Heart left ventricle (tissue), 13 donors: ENCODE data around the gene UPK3B.
"Not testable (repeated sequence)": the region's sequence is repeated elsewhere in the genome, so short reads cannot be mapped to it uniquely, and the experiment has no call there.

ENCODE experiments used
- POLR2A ChIP-seq, 2 donors: fragments of 450-650 bp; IDR thresholded peaks; one replicate each; pipeline ENCODE4 v1.6.1; 2017; ENCODE audit warnings: antibody characterized with exemption in 2 of 2, mild to moderate bottlenecking in 2 of 2, moderate library complexity in 2 of 2
- TF ChIP-seq, protein P1 (sequence below), 12 donors: fragments of 200-600 bp; sonication (generic) in 4 of 12; IDR thresholded peaks; one replicate each; pipeline versions ENCODE4 v1.5.0 to v1.8.0; 2018 to 2022; ENCODE audit warnings: antibody characterized with exemption in 12 of 12, mild to moderate bottlenecking in 5 of 12
- donor health status: ischemic (EF 13 %, LVEDD 7.1; RV severe dilation, severe dysfunction).
- donor health status: DM: no; HTN: yes; CAD: no.
- donor health status: DM: no; HTN: no; CAD: no.
- donor health status: ischemic (EF 25% LVEDD 6.9; RV normal size, moderate dysfunction).
- donor health status: ischemic (EF 25% LVEDD 5.7; RV mildly dilated, moderate dysfunction).
- donor health status: ischemic (EF 35%, LVEDD 5.7; RV mildly dilated, moderate dysfunction).
- donor health status: nonischemic (EF 11% LVEDD 7.7; RV severe dilation, severe dysfunction).
- donor health status: DM: yes; HTN: yes; CAD: no.
- donor health status: PGD.
- donor health status: ischemic (EF 29% LVEDD 5.4; RV normal size, mild dysfunction).
- donor health status: nonischemic (EF 23%, LVEDD 6.1; RV moderate dilation, normal function).

DNA sequence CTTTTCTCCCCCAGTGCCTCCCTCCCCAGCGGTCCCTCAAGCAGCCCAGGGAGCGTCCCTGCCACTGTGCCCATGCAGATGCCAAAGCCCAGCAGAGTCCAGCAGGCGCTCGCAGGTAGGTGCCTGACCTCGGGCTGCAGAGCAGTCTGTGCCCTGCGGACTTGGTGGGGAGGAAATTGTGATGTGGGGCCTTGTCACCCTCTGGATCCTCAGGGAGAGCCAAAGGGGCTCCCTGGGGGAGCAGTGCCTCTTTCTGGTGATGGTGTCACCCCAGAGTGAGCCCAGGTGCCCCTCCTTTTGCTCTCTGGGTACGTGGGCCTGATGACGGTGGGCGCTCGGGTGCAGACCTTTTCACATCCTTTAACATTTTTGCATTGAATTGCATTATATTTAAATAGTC lies 18.2 kb upstream of the UPK3B start:
- TF ChIP-seq, protein P1, sequence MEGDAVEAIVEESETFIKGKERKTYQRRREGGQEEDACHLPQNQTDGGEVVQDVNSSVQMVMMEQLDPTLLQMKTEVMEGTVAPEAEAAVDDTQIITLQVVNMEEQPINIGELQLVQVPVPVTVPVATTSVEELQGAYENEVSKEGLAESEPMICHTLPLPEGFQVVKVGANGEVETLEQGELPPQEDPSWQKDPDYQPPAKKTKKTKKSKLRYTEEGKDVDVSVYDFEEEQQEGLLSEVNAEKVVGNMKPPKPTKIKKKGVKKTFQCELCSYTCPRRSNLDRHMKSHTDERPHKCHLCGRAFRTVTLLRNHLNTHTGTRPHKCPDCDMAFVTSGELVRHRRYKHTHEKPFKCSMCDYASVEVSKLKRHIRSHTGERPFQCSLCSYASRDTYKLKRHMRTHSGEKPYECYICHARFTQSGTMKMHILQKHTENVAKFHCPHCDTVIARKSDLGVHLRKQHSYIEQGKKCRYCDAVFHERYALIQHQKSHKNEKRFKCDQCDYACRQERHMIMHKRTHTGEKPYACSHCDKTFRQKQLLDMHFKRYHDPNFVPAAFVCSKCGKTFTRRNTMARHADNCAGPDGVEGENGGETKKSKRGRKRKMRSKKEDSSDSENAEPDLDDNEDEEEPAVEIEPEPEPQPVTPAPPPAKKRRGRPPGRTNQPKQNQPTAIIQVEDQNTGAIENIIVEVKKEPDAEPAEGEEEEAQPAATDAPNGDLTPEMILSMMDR (IDR thresholded peaks at IDR 0.05) = not testable (repeated sequence)
- TF ChIP-seq POLR2A (IDR thresholded peaks at IDR 0.05) = not testable (repeated sequence)
